K562 (cell line): ENCODE data around the gene SLC9C2.
A peak's percentile ranks its signal among the peaks of the same experiment; 100 is the strongest.

Experiments used
- CTCF ChIP-seq, 3 experiments: IDR thresholded peaks in 2 of 3; conservative IDR thresholded peaks in 1 of 3; 2 replicates each; pipeline ENCODE4 v1.5.1; 2011 to 2012; ENCODE audit warnings: low read length in 3 of 3, mild to moderate bottlenecking in 3 of 3, control low read depth in 2 of 3, improper control_type of control experiment in 1 of 3, inconsistent platforms in 1 of 3, low read depth in 1 of 3, mixed read lengths in 1 of 3, moderate library complexity in 1 of 3; ENCODE audit not compliant: insufficient read depth in 2 of 3
- DNMT1 ChIP-seq: fragments of 450-650 bp; IDR thresholded peaks from 2 replicates; pipeline ENCODE4 v1.6.1; 2016; ENCODE audit warnings: antibody characterized with exemption, mild to moderate bottlenecking
- SREBF2 ChIP-seq: sonication (generic); formaldehyde crosslinking; IDR thresholded peaks from 2 replicates; pipeline ENCODE4 v1.4.0; 2020; ENCODE audit warnings: mild to moderate bottlenecking, missing genetic modification reagents

GRCh38 chr1:173562813-173563212 lies 40.1 kb downstream of the SLC9C2 start:
- TF ChIP-seq CTCF (IDR thresholded peaks at IDR 0.05 in 2 of 3, conservative IDR thresholded peaks at IDR 0.05 in 1 of 3; ENCODE audit: insufficient read depth in 2 of 3, low read depth in 1 of 3, low read length in 3 of 3) (peak; percentile 36 to 50 (median 36); a peak in 3 of 6 replicates), SREBF2 (CRISPR knock-in tag) (no peak), DNMT1 (no peak)
